GM20000 (cell line): ENCODE data around the gene CASP1.
"Not testable (repeated sequence)": the region's sequence is repeated elsewhere in the genome, so short reads cannot be mapped to it uniquely, and the experiment has no call there.

Source experiments
- DNase-seq: peaks from one replicate; pipeline ENCODE4 v3.0.0; 2012; ENCODE audit warnings: low spot score
- CTCF ChIP-seq: IDR thresholded peaks from 2 replicates; pipeline ENCODE4 v1.5.1; 2012; ENCODE audit warnings: mild to moderate bottlenecking, control low read depth; ENCODE audit errors: extremely low read depth, missing control alignments

The CASP1 gene

GRCh38 chr11:105051559-105051958 is 16.6 kb upstream of the CASP1 start:
- no peak for TF ChIP-seq CTCF
- DNase-seq = no peak

GRCh38 chr11:105049481-105049880 is 14.5 kb upstream of the CASP1 start:
- TF ChIP-seq CTCF = no peak
- DNase-seq = no peak

- DNase-seq = no peak
- TF ChIP-seq CTCF = no peak
Measured at GRCh38 chr11:105046898-105047579, 12.1 kb upstream of the CASP1 start.

- no peak for TF ChIP-seq CTCF
- DNase-seq = no peak
Measured at GRCh38 chr11:105045676-105046296, 10.8 kb upstream of the CASP1 start.

GRCh38 chr11:105044557-105045524 is 9.9 kb upstream of the CASP1 start, which contains the start of gene CARD16:
Gene CARD16 (minus strand): TSS chr11:105045335. CDS start chr11:105045297, 38 bp downstream.
- DNase-seq = peak; percentile 40

GRCh38 chr11:105042178-105042577 is 7.2 kb upstream of the CASP1 start:
- no peak for DNase-seq
- TF ChIP-seq CTCF = no peak

- TF ChIP-seq CTCF = no peak
Measured at GRCh38 chr11:105040703-105041102, 5.8 kb upstream of the CASP1 start.

GRCh38 chr11:105034388-105034787 is 556 bp downstream of the CASP1 start:
- DNase-seq = not testable (repeated sequence)

More at GRCh38 chr11:105040703-105041102, 5.8 kb upstream of the CASP1 start:
- no peak for DNase-seq
